Activated T-helper 2 cell treated with anti-CD3 and anti-CD28 coated beads, Interferon-gamma antibody, Interleukin-2, Interleukin-4, amounts not matched to agents 10 μg/mL and 5 μg/mL and 100 μg/mL, durations not matched to agents 14 hours and 24 hours and 36 hours (primary cell): ENCODE data around the gene KIF26A. TPM values are rescaled to one million over a fixed set of nuclear protein-coding genes. Genes with fewer than 3 reads are reported as not detected.

Source experiments
- DNase-seq: peaks from one replicate; pipeline ENCODE4 v3.0.0; 2021; ENCODE audit warnings: low spot score
- H3K27ac Mint-ChIP-seq: one replicate; pipeline ENCODE4 v1.8.0; 2021; ENCODE audit warnings: mixed read lengths
- H3K27me3 Mint-ChIP-seq: one replicate; pipeline ENCODE4 v1.8.0; 2021; ENCODE audit warnings: low read depth, mixed read lengths
- H3K36me3 Mint-ChIP-seq: one replicate; pipeline ENCODE4 v1.8.0; 2021; ENCODE audit warnings: low read depth, mixed read lengths
- H3K4me1 Mint-ChIP-seq: one replicate; pipeline ENCODE4 v1.8.0; 2021; ENCODE audit warnings: low read depth, mixed read lengths
- H3K4me3 Mint-ChIP-seq: one replicate; pipeline ENCODE4 v1.8.0; 2021; ENCODE audit warnings: low read depth, mild to moderate bottlenecking, moderate library complexity, mixed read lengths
- H3K9me3 Mint-ChIP-seq: one replicate; pipeline ENCODE4 v1.8.0; 2021; ENCODE audit warnings: mixed read lengths
- intact Hi-C: fragments of 100-400 bp; cut with micrococcal nuclease; formaldehyde crosslinking; loops from one replicate; pipeline ENCODE4 v1.15.1; 2023
- total RNA-seq: library from RNA; stranded (reverse); gene quantifications from 2 replicates; pipeline ENCODE4 v1.2.3, GENCODE V29; 2022

KIF26A gene
- total RNA-seq, 1 donor from 2014 or later: 0.34 TPM

GRCh38 chr14:104142136-104142945, 4.0 kb downstream of the KIF26A start:
- Mint-ChIP-seq H3K27ac (no peak overlapping the region), H3K4me1 (no peaks in the 10 kb centered on the region), H3K27me3 (peaks cover 4% of the 10 kb centered on the region), H3K36me3 (no peaks in the 10 kb centered on the region), H3K4me3 (no peak overlapping the region), H3K9me3 (no peaks in the 10 kb centered on the region)
- DNase-seq: no peak
- intact Hi-C loops: no loop called here

- Mint-ChIP-seq H3K36me3 (no peaks in the 10 kb centered on the region), H3K4me1 (no peaks in the 10 kb centered on the region), H3K4me3 (no peak overlapping the region), H3K9me3 (no peaks in the 10 kb centered on the region), H3K27ac (no peak overlapping the region), H3K27me3 (peaks cover 4% of the 10 kb centered on the region)
- no peak for DNase-seq
- intact Hi-C loops: no loop called here
Observed at GRCh38 chr14:104142946-104143470, 4.6 kb downstream of the KIF26A start.

- Mint-ChIP-seq H3K27me3 (peaks cover 4% of the 10 kb centered on the region), H3K27ac (no peak overlapping the region), H3K9me3 (no peaks in the 10 kb centered on the region), H3K4me3 (no peak overlapping the region), H3K36me3 (no peaks in the 10 kb centered on the region), H3K4me1 (no peaks in the 10 kb centered on the region)
- no peak for DNase-seq
- intact Hi-C loops: no loop called here
Observed at GRCh38 chr14:104143521-104144452, 5.4 kb downstream of the KIF26A start.

- no peak for DNase-seq
- intact Hi-C loops: no loop called here
- Mint-ChIP-seq H3K27ac (no peak overlapping the region), H3K4me1 (no peaks in the 10 kb centered on the region), H3K36me3 (no peaks in the 10 kb centered on the region), H3K9me3 (no peaks in the 10 kb centered on the region), H3K27me3 (peaks cover 2% of the 10 kb centered on the region), H3K4me3 (no peak overlapping the region)
Observed at GRCh38 chr14:104144453-104144790, 6.0 kb downstream of the KIF26A start.

GRCh38 chr14:104144911-104145825, 6.8 kb downstream of the KIF26A start:
- H3K4me1 Mint-ChIP-seq: no peaks in the 10 kb centered on the region
- no peak for DNase-seq
- no peak overlapping the region for H3K4me3 Mint-ChIP-seq
- peaks cover under 1% of the 10 kb centered on the region for H3K27me3 Mint-ChIP-seq
- H3K9me3 Mint-ChIP-seq: no peaks in the 10 kb centered on the region
- H3K36me3 Mint-ChIP-seq: no peaks in the 10 kb centered on the region
- intact Hi-C loops: no loop called here
- no peak overlapping the region for H3K27ac Mint-ChIP-seq

- DNase-seq: no peak
- intact Hi-C loops: no loop called here
- Mint-ChIP-seq H3K9me3 (no peaks in the 10 kb centered on the region), H3K4me1 (no peaks in the 10 kb centered on the region), H3K27me3 (no peaks in the 10 kb centered on the region), H3K4me3 (no peak overlapping the region), H3K27ac (no peak overlapping the region), H3K36me3 (no peaks in the 10 kb centered on the region)
Observed at GRCh38 chr14:104145826-104146601, 7.6 kb downstream of the KIF26A start.

GRCh38 chr14:104146651-104147345, 8.4 kb downstream of the KIF26A start:
- no peak overlapping the region for H3K4me3 Mint-ChIP-seq
- intact Hi-C loops: no loop called here
- no peaks in the 10 kb centered on the region for H3K27me3 Mint-ChIP-seq
- no peaks in the 10 kb centered on the region for H3K4me1 Mint-ChIP-seq
- H3K27ac Mint-ChIP-seq: no peak overlapping the region
- DNase-seq: no peak
- no peaks in the 10 kb centered on the region for H3K9me3 Mint-ChIP-seq
- H3K36me3 Mint-ChIP-seq: no peaks in the 10 kb centered on the region

GRCh38 chr14:104147346-104148125, 9.1 kb downstream of the KIF26A start:
- no peak overlapping the region for H3K4me3 Mint-ChIP-seq
- H3K36me3 Mint-ChIP-seq: no peaks in the 10 kb centered on the region
- DNase-seq: no peak
- H3K4me1 Mint-ChIP-seq: no peaks in the 10 kb centered on the region
- H3K9me3 Mint-ChIP-seq: no peaks in the 10 kb centered on the region
- intact Hi-C loops: no loop called here
- no peaks in the 10 kb centered on the region for H3K27me3 Mint-ChIP-seq
- no peak overlapping the region for H3K27ac Mint-ChIP-seq

- no peaks in the 10 kb centered on the region for H3K4me1 Mint-ChIP-seq
- H3K9me3 Mint-ChIP-seq: no peaks in the 10 kb centered on the region
- DNase-seq: no peak
- no peak overlapping the region for H3K27ac Mint-ChIP-seq
- intact Hi-C loops: no loop called here
- H3K27me3 Mint-ChIP-seq: no peaks in the 10 kb centered on the region
- H3K4me3 Mint-ChIP-seq: no peak overlapping the region
- no peaks in the 10 kb centered on the region for H3K36me3 Mint-ChIP-seq
Observed at GRCh38 chr14:104148433-104149277, 10.3 kb downstream of the KIF26A start.

- Mint-ChIP-seq H3K4me3 (no peak overlapping the region), H3K4me1 (no peaks in the 10 kb centered on the region), H3K36me3 (no peaks in the 10 kb centered on the region), H3K27me3 (no peaks in the 10 kb centered on the region), H3K9me3 (no peaks in the 10 kb centered on the region), H3K27ac (no peak overlapping the region)
- intact Hi-C loops: no loop called here
- DNase-seq: no peak
Observed at GRCh38 chr14:104149278-104149595, 10.8 kb downstream of the KIF26A start.
